NCI-H345 treated with DMSO at 0.1 percent for 48 hours (cell line): ENCODE data around the gene OVOL2.

Experiments
- DNase-seq: peaks from one replicate; lab custom pipeline; 2025; ENCODE audit not compliant: unreplicated experiment; lab: John Stamatoyannopoulos, UW

The OVOL2 gene

DNA sequence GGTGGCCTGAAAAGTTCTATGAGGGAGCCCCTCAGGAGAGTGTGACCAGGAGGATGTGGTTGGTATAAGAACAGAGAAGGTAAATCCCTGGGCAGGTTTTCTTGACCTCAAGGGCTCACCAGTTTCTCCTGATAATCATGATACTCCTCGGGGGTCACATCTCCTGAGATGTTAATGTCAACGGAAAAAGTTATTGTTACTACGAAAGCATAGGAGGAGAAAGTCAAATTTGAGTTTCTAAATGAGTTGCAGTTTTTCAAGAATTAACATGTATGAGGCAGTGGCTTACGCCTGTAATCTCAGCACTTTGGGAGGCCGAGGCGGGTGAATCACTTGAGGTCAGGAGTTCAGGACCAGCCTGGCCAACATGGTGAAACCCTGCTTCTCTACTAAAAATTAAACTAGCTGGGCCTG lies 65.5 kb downstream of the OVOL2 start:
- DNase-seq = no peak

- no peak for DNase-seq
Measured at GRCh38 chr20:17990278-17990972, 67.3 kb downstream of the OVOL2 start.

DNA sequence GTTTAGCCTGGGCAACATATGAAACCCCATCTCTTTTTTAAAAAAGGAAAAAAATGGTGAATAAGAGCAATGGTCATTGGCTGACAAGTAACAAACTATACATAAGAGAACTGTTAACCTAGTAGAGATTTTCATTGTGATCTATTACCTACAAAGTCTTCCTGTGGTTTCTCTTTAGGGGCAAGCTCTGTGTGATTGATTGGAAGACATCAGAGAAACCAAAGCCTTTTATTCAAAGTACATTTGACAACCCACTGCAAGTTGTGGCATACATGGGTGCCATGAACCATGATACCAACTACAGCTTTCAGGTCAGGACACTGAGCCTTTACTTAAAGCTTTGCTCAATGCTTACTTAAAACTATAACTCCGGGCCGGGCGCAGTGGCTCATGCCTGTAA lies 69.7 kb downstream of the OVOL2 start:
- no peak for DNase-seq

- no peak for DNase-seq
Measured at GRCh38 chr20:17985388-17986018, 72.2 kb downstream of the OVOL2 start.

DNA sequence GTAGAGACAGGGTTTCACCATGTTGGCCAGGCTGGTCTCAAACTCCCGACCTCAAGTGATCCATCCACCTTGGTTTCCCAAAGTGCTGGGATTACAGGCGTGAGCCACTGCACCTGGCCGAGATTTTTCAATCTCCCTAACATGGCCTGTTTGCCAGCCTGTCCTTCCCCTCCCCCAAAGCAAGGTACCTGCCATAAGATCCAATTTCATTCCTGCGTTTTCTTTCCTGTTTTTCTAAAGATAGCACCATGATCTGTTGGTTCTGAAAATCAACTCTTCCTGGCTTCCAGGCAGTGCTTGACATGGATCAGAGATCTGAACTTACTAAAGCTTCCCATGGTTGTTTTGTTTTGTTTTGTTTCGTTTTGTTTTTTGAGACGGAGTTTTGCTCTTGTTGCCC lies 81.4 kb downstream of the OVOL2 start:
- DNase-seq = no peak
